GM12892 (cell line): ENCODE measurements around the gene ZNF474.

Source experiments
- POLR2A ChIP-seq: IDR thresholded peaks from 2 replicates; pipeline ENCODE4 v1.6.1; 2011; ENCODE audit warnings: low read depth, low read length, control low read depth
- POLR2AphosphoS5 ChIP-seq: IDR thresholded peaks from 2 replicates; pipeline ENCODE4 v1.6.1; 2011; ENCODE audit warnings: low read depth, low read length, control low read depth
- TAF1 ChIP-seq: IDR thresholded peaks from 2 replicates; pipeline ENCODE4 v1.6.1; 2011; ENCODE audit warnings: low read depth, mild to moderate bottlenecking, control low read depth, low read length, borderline replicate concordance

GRCh38 chr5:122105909-122106308 lies 23.4 kb upstream of the ZNF474 start:
- TF ChIP-seq POLR2A (no peak), TAF1 (no peak), POLR2AphosphoS5 (no peak)
